ENCODE results near the gene AKAP1.

- no peak for TF ChIP-seq CTCF (IDR thresholded peaks at IDR 0.05)
- no peak for TF ChIP-seq POLR2A (IDR thresholded peaks at IDR 0.05)
Observed at GRCh38 chr17:57068707-57069106, 16.3 kb upstream of the AKAP1 start.

Data from prostate gland (tissue), 2 donors.